ENCODE results near the gene WDFY4. TPM values are rescaled to one million over a fixed set of nuclear protein-coding genes. Genes with fewer than 3 reads are reported as not detected.
"Not testable (repeated sequence)": the region's sequence is repeated elsewhere in the genome, so short reads cannot be mapped to it uniquely, and the experiment has no call there.

WDFY4 gene
- total RNA-seq, 2 experiments from 2014 or later: 0.90 to 1.1 TPM

- no peaks in the 10 kb centered on the region for H3K36me3 Mint-ChIP-seq (ENCODE audit: low read depth)
- intact Hi-C loops (cut with micrococcal nuclease): no loop called here
- ChIA-PET CTCF (interaction anchor here (1.0 to 1.7 kb wide), 3 partner anchors 18 to 31 kb away, joined by 3 to 14 read pairs (median 5); no protein-coding TSS in a partner anchor), POLR2A (interaction anchor here (1.0 kb wide), 1 partner anchor 247 kb away, joined by 3 read pairs; no protein-coding TSS in a partner anchor)
- no peak for DNase-seq
- H3K4me3 Mint-ChIP-seq: no peak overlapping the region
- H3K4me1 Mint-ChIP-seq (ENCODE audit: low read depth): peaks cover 10% of the 10 kb centered on the region
- H3K9me3 Mint-ChIP-seq: peaks cover 10% of the 10 kb centered on the region
- ATAC-seq: no peak
- peaks cover 11% of the 10 kb centered on the region for H3K27me3 Mint-ChIP-seq
- H3K27ac Mint-ChIP-seq: no peak overlapping the region
- no peak for TF ChIP-seq CTCF (IDR thresholded peaks at IDR 0.05)
Measured at GRCh38 chr10:48638158-48638557, 46.5 kb upstream of the WDFY4 start.

GRCh38 chr10:48638739-48639527, 45.7 kb upstream of the WDFY4 start:
- Mint-ChIP-seq H3K36me3 (ENCODE audit: low read depth) (no peaks in the 10 kb centered on the region), H3K27me3 (peaks cover 13% of the 10 kb centered on the region), H3K27ac (no peak overlapping the region), H3K9me3 (peaks cover 10% of the 10 kb centered on the region), H3K4me3 (no peak overlapping the region), H3K4me1 (ENCODE audit: low read depth) (peaks cover 7% of the 10 kb centered on the region)
- intact Hi-C loops (cut with micrococcal nuclease): no loop called here
- CTCF ChIA-PET: interaction anchor here (1.0 to 1.8 kb wide), 4 partner anchors 17 to 32 kb away, joined by 3 to 14 read pairs (median 6); no protein-coding TSS in a partner anchor
- no peak for ATAC-seq
- TF ChIP-seq CTCF (IDR thresholded peaks at IDR 0.05): no peak
- DNase-seq: no peak
- POLR2A ChIA-PET: no interaction called here

GRCh38 chr10:48639632-48640031, 45.0 kb upstream of the WDFY4 start:
- ATAC-seq: no peak

GRCh38 chr10:48640326-48640725, 44.3 kb upstream of the WDFY4 start:
- CTCF ChIA-PET: interaction anchor here (0.9 to 1.8 kb wide), 2 partner anchors 16 to 18 kb away, joined by 3 to 6 read pairs; no protein-coding TSS in a partner anchor
- no peak for DNase-seq
- Mint-ChIP-seq H3K27ac (no peak overlapping the region), H3K4me3 (no peak overlapping the region), H3K4me1 (ENCODE audit: low read depth) (no peaks in the 10 kb centered on the region), H3K9me3 (peaks cover 10% of the 10 kb centered on the region), H3K36me3 (ENCODE audit: low read depth) (no peaks in the 10 kb centered on the region), H3K27me3 (peaks cover 12% of the 10 kb centered on the region)
- ATAC-seq: no peak
- intact Hi-C loops (cut with micrococcal nuclease): no loop called here
- POLR2A ChIA-PET: no interaction called here
- TF ChIP-seq CTCF (IDR thresholded peaks at IDR 0.05): no peak

More at GRCh38 chr10:48639632-48640031, 45.0 kb upstream of the WDFY4 start:
- H3K9me3 Mint-ChIP-seq: peaks cover 10% of the 10 kb centered on the region
- H3K4me3 Mint-ChIP-seq: no peak overlapping the region
- intact Hi-C loops (cut with micrococcal nuclease): no loop called here
- CTCF ChIA-PET: interaction anchor here (1.8 kb wide), 1 partner anchor 19 kb away, joined by 6 read pairs; no protein-coding TSS in a partner anchor
- TF ChIP-seq CTCF (IDR thresholded peaks at IDR 0.05): no peak
- no peaks in the 10 kb centered on the region for H3K36me3 Mint-ChIP-seq (ENCODE audit: low read depth)
- peaks cover 1% of the 10 kb centered on the region for H3K4me1 Mint-ChIP-seq (ENCODE audit: low read depth)
- POLR2A ChIA-PET: no interaction called here
- H3K27ac Mint-ChIP-seq: no peak overlapping the region
- H3K27me3 Mint-ChIP-seq: peaks cover 13% of the 10 kb centered on the region
- no peak for DNase-seq

GRCh38 chr10:48641099-48641690, 43.5 kb upstream of the WDFY4 start:
- POLR2A ChIA-PET; DNase-seq; intact Hi-C loops (cut with micrococcal nuclease); H3K4me3 Mint-ChIP-seq; H3K27ac Mint-ChIP-seq; ATAC-seq; H3K36me3 Mint-ChIP-seq (ENCODE audit: low read depth); H3K4me1 Mint-ChIP-seq (ENCODE audit: low read depth): not testable (repeated sequence)
- CTCF ChIA-PET: interaction anchor here (0.9 kb wide), 1 partner anchor 16 kb away, joined by 3 read pairs; no protein-coding TSS in a partner anchor
- Mint-ChIP-seq H3K27me3 (peaks cover 13% of the 10 kb centered on the region), H3K9me3 (peaks cover 10% of the 10 kb centered on the region)

Data from activated CD8-positive, alpha-beta T cell treated with anti-CD3 and anti-CD28 coated beads for 36 hours (primary cell).